ENCODE data around the gene ADM5. TPM values are rescaled to one million over a fixed set of nuclear protein-coding genes. Genes with fewer than 3 reads are reported as not detected.

The ADM5 gene
- total RNA-seq, 4 donors from 2014 or later = 0.91 to 2.8 (median 1.8) TPM

GRCh38 chr19:49664171-49665035, 25.0 kb upstream of the ADM5 start:
- DNase-seq = peak; percentile 52
- Histone ChIP-seq H3K4me3 (peak overlapping the region; percentile 67 to 90 (median 74)), H3K36me3 (peaks cover 10 to 45% (median 28%) of the 10 kb centered on the region in 3 donors), H3K27me3 (no peaks in the 10 kb centered on the region), H3K9me3 (no peaks in the 10 kb centered on the region), H3K4me1 (peaks cover 16 to 60% (median 19%) of the 10 kb centered on the region in 3 donors), H3K27ac (peak overlapping the region; percentile 84 to 98 (median 96))
- TF ChIP-seq POLR2A (IDR thresholded peaks at IDR 0.05) (peak in 2 of 4 donors; percentile 19 to 77), CTCF (IDR thresholded peaks at IDR 0.05) (peak in 4 of 6 experiments; percentile 26 to 45 (median 34))
- intact Hi-C loops (cut with DNase I) = no loop called here
- 0% methylated on average over 20 to 27 of the region's 53 CpGs for WGBS, 2 donors

- DNase-seq = no peak
- H3K27ac ChIP-seq = peak overlapping the region; percentile 84 to 98 (median 96)
- intact Hi-C loops (cut with DNase I) = no loop called here
- H3K4me1 ChIP-seq = peaks cover 16 to 55% (median 19%) of the 10 kb centered on the region in 3 donors
- peaks cover 10 to 43% (median 28%) of the 10 kb centered on the region in 3 donors for H3K36me3 ChIP-seq
- TF ChIP-seq CTCF (IDR thresholded peaks at IDR 0.05) (no peak), POLR2A (IDR thresholded peaks at IDR 0.05) (no peak)
- H3K4me3 ChIP-seq = peak overlapping the region; percentile 67 to 90 (median 74)
- no peaks in the 10 kb centered on the region for H3K9me3 ChIP-seq
- WGBS, 2 donors = 1% methylated on average over 7 of the region's 7 CpGs
- H3K27me3 ChIP-seq = no peaks in the 10 kb centered on the region
Measured at GRCh38 chr19:49665036-49665350, 24.4 kb upstream of the ADM5 start.

- WGBS, 2 donors = 0% methylated on average over 23 to 26 of the region's 50 CpGs
- Histone ChIP-seq H3K4me1 (peaks cover 16 to 50% (median 19%) of the 10 kb centered on the region in 3 donors), H3K27me3 (no peaks in the 10 kb centered on the region), H3K4me3 (peak within 1 kb of the TSS; percentile 67 to 90 (median 74)), H3K27ac (peak within 1 kb of the TSS; percentile 84 to 98 (median 96)), H3K9me3 (no peaks in the 10 kb centered on the region), H3K36me3 (peaks cover 10 to 43% (median 23%) of the 10 kb centered on the region in 3 donors)
- peak in 3 of 4 donors; percentile 54 to 85 (median 68) for TF ChIP-seq POLR2A (IDR thresholded peaks at IDR 0.05)
- TF ChIP-seq CTCF (IDR thresholded peaks at IDR 0.05) = peak in 2 of 6 experiments; percentile 2 to 50
- intact Hi-C loops (cut with DNase I) = no loop called here
- DNase-seq = peak; percentile 78
Measured at GRCh38 chr19:49665351-49666119, 23.9 kb upstream of the ADM5 start, which contains the start of the genes BCL2L12 and IRF3. Gene BCL2L12, plus strand, starts transcription at chr19:49665933. Its CDS starts 760 bp downstream, at chr19:49666693. Gene IRF3, minus strand, starts transcription at chr19:49665857. Its CDS starts 1,019 bp downstream, at chr19:49664838.

GRCh38 chr19:49666120-49666444, 23.3 kb upstream of the ADM5 start:
- intact Hi-C loops (cut with DNase I) = no loop called here
- Histone ChIP-seq H3K27ac (peak overlapping the region; percentile 84 to 98 (median 96)), H3K27me3 (no peaks in the 10 kb centered on the region), H3K9me3 (no peaks in the 10 kb centered on the region), H3K4me3 (peak overlapping the region; percentile 67 to 90 (median 74)), H3K36me3 (peaks cover 10 to 38% (median 17%) of the 10 kb centered on the region in 3 donors), H3K4me1 (peaks cover 16 to 45% (median 19%) of the 10 kb centered on the region in 3 donors)
- no peak for DNase-seq
- TF ChIP-seq POLR2A (IDR thresholded peaks at IDR 0.05) (no peak), CTCF (IDR thresholded peaks at IDR 0.05) (no peak)
- 0 to 4% methylated on average over 3 to 9 of the region's 9 CpGs for WGBS, 2 donors
